HEK293 (cell line): Measurements from ENCODE around the gene CTSO.

Experiments used
- CTCF ChIA-PET: fragments of 350-600 bp; formaldehyde crosslinking; extraction: SDS; loops from one replicate; lab custom pipeline; 2021; ENCODE audit warnings: antibody characterized with exemption; lab: Yijun Ruan, JAX
- POLR2A ChIA-PET: fragments of 300-600 bp; formaldehyde crosslinking; extraction: SDS; loops from one replicate; lab custom pipeline; 2020; ENCODE audit warnings: antibody characterized with exemption, inconsistent platforms; lab: Yijun Ruan, JAX
- H3K27ac ChIP-seq: fragments of 200-500 bp; sonication (Bioruptor generic); 2 replicates; pipeline ENCODE4 v1.5.1; 2014; ENCODE audit warnings: low read depth, low read length, control low read depth, inconsistent platforms; ENCODE audit errors: extremely low read depth
- H3K36me3 ChIP-seq, 2 experiments: fragments of 200-500 bp in 1 of 2; sonication (Bioruptor generic) in 1 of 2; 1 replicate in 1 of 2; 2 replicates in 1 of 2; pipeline ENCODE4 v1.5.1; 2014 to 2017; ENCODE audit warnings: inconsistent platforms in 2 of 2, low read length in 2 of 2; ENCODE audit not compliant: control insufficient read depth in 2 of 2, insufficient read depth in 1 of 2
- H3K4me1 ChIP-seq: fragments of 200-500 bp; sonication (Bioruptor generic); 2 replicates; pipeline ENCODE4 v1.5.1; 2014; ENCODE audit warnings: mild to moderate bottlenecking, low read length, inconsistent platforms; ENCODE audit not compliant: control insufficient read depth, insufficient read depth
- H3K4me3 ChIP-seq: 2 replicates; pipeline ENCODE4 v1.5.1; 2011; ENCODE audit warnings: low read depth, mild to moderate bottlenecking, control low read depth, low read length, moderate library complexity
- H3K9me3 ChIP-seq: fragments of 200-500 bp; sonication (Bioruptor generic); 2 replicates; pipeline ENCODE4 v1.5.1; 2014; ENCODE audit warnings: low read depth, low read length, inconsistent platforms; ENCODE audit not compliant: control insufficient read depth, insufficient read depth
- BCL11B ChIP-seq: fragments of 450-650 bp; formaldehyde crosslinking; IDR thresholded peaks from 2 replicates; pipeline ENCODE4 v1.5.1; 2016; ENCODE audit warnings: low read depth, missing biosample characterization, missing genetic modification characterization
- EGR2 ChIP-seq: fragments of 450-650 bp; formaldehyde crosslinking; IDR thresholded peaks from 2 replicates; pipeline ENCODE4 v1.5.1; 2016; ENCODE audit warnings: low read depth, missing biosample characterization, missing genetic modification characterization
- FEZF1 ChIP-seq: fragments of 450-650 bp; formaldehyde crosslinking; IDR thresholded peaks from 2 replicates; pipeline ENCODE4 v1.5.1; 2016; ENCODE audit warnings: missing biosample characterization, missing genetic modification characterization
- KLF16 ChIP-seq: fragments of 450-650 bp; formaldehyde crosslinking; IDR thresholded peaks from 2 replicates; pipeline ENCODE4 v1.5.1; 2017; ENCODE audit warnings: missing biosample characterization, missing genetic modification characterization
- YY1 ChIP-seq: fragments of 450-650 bp; formaldehyde crosslinking; IDR thresholded peaks from 2 replicates; pipeline ENCODE4 v1.5.1; 2018; ENCODE audit warnings: missing biosample characterization, missing genetic modification characterization
- ZBTB8A ChIP-seq: fragments of 450-650 bp; formaldehyde crosslinking; IDR thresholded peaks from 2 replicates; pipeline ENCODE4 v1.5.1; 2016; ENCODE audit warnings: missing biosample characterization, missing genetic modification characterization
- ZFP3 ChIP-seq: fragments of 450-650 bp; formaldehyde crosslinking; IDR thresholded peaks from 2 replicates; pipeline ENCODE4 v1.5.1; 2016; ENCODE audit warnings: low read depth, missing biosample characterization, missing genetic modification characterization
- ZNF138 ChIP-seq: fragments of 450-650 bp; formaldehyde crosslinking; IDR thresholded peaks from 2 replicates; pipeline ENCODE4 v1.5.1; 2016; ENCODE audit warnings: missing biosample characterization, missing genetic modification characterization, borderline replicate concordance
- ZNF335 ChIP-seq: fragments of 450-650 bp; formaldehyde crosslinking; conservative IDR thresholded peaks from 2 replicates; pipeline ENCODE4 v1.5.1; 2016; ENCODE audit warnings: missing biosample characterization, missing genetic modification characterization
- ZNF394 ChIP-seq: fragments of 450-650 bp; formaldehyde crosslinking; IDR thresholded peaks from 2 replicates; pipeline ENCODE4 v1.5.1; 2016; ENCODE audit warnings: missing biosample characterization, missing genetic modification characterization, mild to moderate bottlenecking, moderate library complexity, borderline replicate concordance
- ZNF433 ChIP-seq: fragments of 450-650 bp; formaldehyde crosslinking; IDR thresholded peaks from 2 replicates; pipeline ENCODE4 v1.5.1; 2016; ENCODE audit warnings: missing biosample characterization, missing genetic modification characterization, low read depth
- ZNF76 ChIP-seq: fragments of 450-650 bp; formaldehyde crosslinking; IDR thresholded peaks from 2 replicates; pipeline ENCODE4; 2016; ENCODE audit warnings: low read depth, missing biosample characterization, missing genetic modification characterization, borderline replicate concordance
- TF ChIP-seq, protein P1 (sequence below): fragments of 450-650 bp; formaldehyde crosslinking; IDR thresholded peaks from 2 replicates; pipeline ENCODE4 v1.5.1; 2016; ENCODE audit warnings: missing biosample characterization, missing genetic modification characterization, borderline replicate concordance
- TF ChIP-seq, protein P2 (sequence below): fragments of 450-650 bp; formaldehyde crosslinking; IDR thresholded peaks from 2 replicates; pipeline ENCODE4 v1.5.1; 2016; ENCODE audit warnings: missing biosample characterization, missing genetic modification characterization, borderline replicate concordance
- TF ChIP-seq, protein P3 (sequence below): fragments of 450-650 bp; formaldehyde crosslinking; IDR thresholded peaks from 2 replicates; pipeline ENCODE4 v1.5.1; 2016; ENCODE audit warnings: missing biosample characterization, missing genetic modification characterization
- TF ChIP-seq, protein P4 (sequence below): fragments of 450-650 bp; formaldehyde crosslinking; IDR thresholded peaks from 2 replicates; pipeline ENCODE4 v1.5.1; 2016; ENCODE audit warnings: missing biosample characterization, missing genetic modification characterization

CTSO gene

DNA sequence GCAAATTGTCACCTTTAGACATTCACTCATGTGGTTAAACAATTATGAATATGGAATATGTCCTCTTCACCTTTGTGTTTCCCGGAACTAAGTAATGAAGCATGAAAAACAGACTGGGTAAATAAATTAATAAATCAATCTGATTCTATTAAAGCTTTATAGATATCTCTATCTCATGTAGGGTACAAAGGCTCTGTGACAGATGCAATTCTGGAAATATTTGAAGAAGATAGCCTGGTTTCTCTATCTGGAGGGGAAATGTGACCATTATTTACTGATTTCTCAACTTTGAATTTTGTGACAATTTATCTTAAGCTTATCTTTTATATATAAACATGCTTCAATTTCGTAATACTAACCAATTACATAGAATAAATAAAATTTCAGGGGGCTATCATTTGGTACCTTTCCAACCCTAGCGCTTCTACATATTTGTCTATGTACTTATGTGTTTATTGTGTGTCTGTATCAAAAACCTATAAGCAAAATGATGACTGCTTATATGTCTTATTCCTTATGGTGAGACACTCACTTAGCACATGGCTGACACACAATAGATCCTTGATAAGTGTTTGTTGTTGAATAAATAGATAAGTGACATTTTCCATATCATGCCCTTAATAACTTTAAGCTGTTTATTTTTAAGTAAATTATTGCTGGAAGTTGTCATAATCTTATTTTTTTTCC, 9.9 kb downstream of the CTSO start (continued):
- TF ChIP-seq, protein P1, sequence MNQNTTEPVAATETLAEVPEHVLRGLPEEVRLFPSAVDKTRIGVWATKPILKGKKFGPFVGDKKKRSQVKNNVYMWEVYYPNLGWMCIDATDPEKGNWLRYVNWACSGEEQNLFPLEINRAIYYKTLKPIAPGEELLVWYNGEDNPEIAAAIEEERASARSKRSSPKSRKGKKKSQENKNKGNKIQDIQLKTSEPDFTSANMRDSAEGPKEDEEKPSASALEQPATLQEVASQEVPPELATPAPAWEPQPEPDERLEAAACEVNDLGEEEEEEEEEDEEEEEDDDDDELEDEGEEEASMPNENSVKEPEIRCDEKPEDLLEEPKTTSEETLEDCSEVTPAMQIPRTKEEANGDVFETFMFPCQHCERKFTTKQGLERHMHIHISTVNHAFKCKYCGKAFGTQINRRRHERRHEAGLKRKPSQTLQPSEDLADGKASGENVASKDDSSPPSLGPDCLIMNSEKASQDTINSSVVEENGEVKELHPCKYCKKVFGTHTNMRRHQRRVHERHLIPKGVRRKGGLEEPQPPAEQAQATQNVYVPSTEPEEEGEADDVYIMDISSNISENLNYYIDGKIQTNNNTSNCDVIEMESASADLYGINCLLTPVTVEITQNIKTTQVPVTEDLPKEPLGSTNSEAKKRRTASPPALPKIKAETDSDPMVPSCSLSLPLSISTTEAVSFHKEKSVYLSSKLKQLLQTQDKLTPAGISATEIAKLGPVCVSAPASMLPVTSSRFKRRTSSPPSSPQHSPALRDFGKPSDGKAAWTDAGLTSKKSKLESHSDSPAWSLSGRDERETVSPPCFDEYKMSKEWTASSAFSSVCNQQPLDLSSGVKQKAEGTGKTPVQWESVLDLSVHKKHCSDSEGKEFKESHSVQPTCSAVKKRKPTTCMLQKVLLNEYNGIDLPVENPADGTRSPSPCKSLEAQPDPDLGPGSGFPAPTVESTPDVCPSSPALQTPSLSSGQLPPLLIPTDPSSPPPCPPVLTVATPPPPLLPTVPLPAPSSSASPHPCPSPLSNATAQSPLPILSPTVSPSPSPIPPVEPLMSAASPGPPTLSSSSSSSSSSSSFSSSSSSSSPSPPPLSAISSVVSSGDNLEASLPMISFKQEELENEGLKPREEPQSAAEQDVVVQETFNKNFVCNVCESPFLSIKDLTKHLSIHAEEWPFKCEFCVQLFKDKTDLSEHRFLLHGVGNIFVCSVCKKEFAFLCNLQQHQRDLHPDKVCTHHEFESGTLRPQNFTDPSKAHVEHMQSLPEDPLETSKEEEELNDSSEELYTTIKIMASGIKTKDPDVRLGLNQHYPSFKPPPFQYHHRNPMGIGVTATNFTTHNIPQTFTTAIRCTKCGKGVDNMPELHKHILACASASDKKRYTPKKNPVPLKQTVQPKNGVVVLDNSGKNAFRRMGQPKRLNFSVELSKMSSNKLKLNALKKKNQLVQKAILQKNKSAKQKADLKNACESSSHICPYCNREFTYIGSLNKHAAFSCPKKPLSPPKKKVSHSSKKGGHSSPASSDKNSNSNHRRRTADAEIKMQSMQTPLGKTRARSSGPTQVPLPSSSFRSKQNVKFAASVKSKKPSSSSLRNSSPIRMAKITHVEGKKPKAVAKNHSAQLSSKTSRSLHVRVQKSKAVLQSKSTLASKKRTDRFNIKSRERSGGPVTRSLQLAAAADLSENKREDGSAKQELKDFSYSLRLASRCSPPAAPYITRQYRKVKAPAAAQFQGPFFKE (tag by site-specific recombination), result no peak
- TF ChIP-seq YY1 (tag by site-specific recombination) (no peak), ZNF335 (tag by site-specific recombination) (no peak), FEZF1 (tag by site-specific recombination) (no peak), ZNF138 (no peak), BCL11B (tag by site-specific recombination) (no peak), KLF16 (tag by site-specific recombination) (no peak)
- TF ChIP-seq, protein P2, sequence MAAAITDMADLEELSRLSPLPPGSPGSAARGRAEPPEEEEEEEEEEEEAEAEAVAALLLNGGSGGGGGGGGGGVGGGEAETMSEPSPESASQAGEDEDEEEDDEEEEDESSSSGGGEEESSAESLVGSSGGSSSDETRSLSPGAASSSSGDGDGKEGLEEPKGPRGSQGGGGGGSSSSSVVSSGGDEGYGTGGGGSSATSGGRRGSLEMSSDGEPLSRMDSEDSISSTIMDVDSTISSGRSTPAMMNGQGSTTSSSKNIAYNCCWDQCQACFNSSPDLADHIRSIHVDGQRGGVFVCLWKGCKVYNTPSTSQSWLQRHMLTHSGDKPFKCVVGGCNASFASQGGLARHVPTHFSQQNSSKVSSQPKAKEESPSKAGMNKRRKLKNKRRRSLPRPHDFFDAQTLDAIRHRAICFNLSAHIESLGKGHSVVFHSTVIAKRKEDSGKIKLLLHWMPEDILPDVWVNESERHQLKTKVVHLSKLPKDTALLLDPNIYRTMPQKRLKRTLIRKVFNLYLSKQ (tag by site-specific recombination), result no peak
- TF ChIP-seq, protein P3, sequence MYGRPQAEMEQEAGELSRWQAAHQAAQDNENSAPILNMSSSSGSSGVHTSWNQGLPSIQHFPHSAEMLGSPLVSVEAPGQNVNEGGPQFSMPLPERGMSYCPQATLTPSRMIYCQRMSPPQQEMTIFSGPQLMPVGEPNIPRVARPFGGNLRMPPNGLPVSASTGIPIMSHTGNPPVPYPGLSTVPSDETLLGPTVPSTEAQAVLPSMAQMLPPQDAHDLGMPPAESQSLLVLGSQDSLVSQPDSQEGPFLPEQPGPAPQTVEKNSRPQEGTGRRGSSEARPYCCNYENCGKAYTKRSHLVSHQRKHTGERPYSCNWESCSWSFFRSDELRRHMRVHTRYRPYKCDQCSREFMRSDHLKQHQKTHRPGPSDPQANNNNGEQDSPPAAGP (tag by site-specific recombination), result no peak

DNA sequence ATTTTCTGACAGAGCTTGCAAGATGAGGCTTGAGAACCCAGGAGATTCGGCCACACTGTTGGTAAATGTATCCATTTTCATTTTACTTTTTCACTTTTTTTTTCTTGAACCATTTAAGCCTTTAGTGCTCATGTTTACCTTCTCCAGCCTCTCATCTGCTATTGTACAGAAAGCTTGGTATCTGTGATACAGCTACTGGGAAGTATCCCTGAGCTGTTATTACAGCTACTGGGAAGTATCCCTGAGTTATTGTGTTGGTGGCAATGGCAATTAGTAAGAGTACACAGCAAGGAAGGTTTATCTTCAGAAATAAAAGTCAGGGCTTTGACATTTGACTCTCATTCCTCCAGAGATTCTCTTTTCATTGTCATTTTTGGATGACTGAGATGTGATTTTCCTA, 11.8 kb downstream of the CTSO start:
- POLR2A ChIA-PET, result no interaction called here
- Histone ChIP-seq H3K9me3 (no peaks in the 10 kb centered on the region), H3K4me3 (no peak overlapping the region), H3K4me1 (no peaks in the 10 kb centered on the region), H3K36me3 (no peaks in the 10 kb centered on the region), H3K27ac (no peak overlapping the region)
- TF ChIP-seq ZNF433 (no peak), ZNF76 (no peak), ZBTB8A (tag by site-specific recombination) (no peak), EGR2 (tag by site-specific recombination) (no peak)
- CTCF ChIA-PET, result no interaction called here

DNA sequence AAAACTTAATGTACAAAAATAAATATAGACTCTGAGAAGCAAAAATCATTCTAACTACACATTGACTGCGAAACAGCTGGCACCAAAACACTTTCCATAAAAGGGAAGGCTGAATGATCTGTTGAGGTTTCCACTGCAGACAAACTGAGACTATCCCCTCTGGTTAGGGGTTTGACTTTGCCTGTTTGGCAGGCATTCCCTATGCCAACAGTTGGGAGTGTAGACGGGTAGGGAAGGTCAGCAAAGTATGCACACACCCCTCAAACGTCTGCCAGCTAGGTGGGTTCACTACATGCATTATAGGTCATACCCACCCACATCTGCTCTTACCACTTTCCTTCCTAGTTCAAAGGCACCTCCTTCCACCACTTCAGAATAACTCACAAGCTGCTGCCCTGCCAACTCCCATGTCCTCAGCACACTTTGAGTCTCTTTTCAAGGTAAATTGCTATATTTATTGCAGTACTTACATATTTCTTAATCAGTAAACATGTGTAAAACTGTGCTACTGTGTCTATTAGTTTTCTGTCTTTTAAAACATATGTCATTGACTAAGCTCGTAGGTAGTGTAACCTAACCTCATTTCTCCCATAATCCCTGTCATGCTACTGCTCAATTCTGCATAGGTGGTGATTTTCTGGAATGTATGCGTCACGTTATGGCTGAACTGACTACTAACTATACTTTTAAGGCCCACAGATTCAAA, 12.4 kb downstream of the CTSO start:
- CTCF ChIA-PET, result interaction anchor here (0.7 kb wide), 1 partner anchor 20 kb away, joined by 3 read pairs; no protein-coding TSS in a partner anchor
- H3K4me1 ChIP-seq, result no peaks in the 10 kb centered on the region
- TF ChIP-seq ZFP3, result no peak
- no peak for TF ChIP-seq ZNF394 (tag by site-specific recombination)
- TF ChIP-seq, protein P4, sequence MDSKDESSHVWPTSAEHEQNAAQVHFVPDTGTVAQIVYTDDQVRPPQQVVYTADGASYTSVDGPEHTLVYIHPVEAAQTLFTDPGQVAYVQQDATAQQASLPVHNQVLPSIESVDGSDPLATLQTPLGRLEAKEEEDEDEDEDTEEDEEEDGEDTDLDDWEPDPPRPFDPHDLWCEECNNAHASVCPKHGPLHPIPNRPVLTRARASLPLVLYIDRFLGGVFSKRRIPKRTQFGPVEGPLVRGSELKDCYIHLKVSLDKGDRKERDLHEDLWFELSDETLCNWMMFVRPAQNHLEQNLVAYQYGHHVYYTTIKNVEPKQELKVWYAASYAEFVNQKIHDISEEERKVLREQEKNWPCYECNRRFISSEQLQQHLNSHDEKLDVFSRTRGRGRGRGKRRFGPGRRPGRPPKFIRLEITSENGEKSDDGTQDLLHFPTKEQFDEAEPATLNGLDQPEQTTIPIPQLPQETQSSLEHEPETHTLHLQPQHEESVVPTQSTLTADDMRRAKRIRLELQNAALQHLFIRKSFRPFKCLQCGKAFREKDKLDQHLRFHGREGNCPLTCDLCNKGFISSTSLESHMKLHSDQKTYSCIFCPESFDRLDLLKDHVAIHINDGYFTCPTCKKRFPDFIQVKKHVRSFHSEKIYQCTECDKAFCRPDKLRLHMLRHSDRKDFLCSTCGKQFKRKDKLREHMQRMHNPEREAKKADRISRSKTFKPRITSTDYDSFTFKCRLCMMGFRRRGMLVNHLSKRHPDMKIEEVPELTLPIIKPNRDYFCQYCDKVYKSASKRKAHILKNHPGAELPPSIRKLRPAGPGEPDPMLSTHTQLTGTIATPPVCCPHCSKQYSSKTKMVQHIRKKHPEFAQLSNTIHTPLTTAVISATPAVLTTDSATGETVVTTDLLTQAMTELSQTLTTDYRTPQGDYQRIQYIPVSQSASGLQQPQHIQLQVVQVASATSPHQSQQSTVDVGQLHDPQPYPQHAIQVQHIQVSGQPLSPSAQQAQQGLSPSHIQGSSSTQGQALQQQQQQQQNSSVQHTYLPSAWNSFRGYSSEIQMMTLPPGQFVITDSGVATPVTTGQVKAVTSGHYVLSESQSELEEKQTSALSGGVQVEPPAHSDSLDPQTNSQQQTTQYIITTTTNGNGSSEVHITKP, result no peak

More for the DNA sequence above, 12.4 kb downstream of the CTSO start:
- POLR2A ChIA-PET, result no interaction called here
- H3K9me3 ChIP-seq, result no peaks in the 10 kb centered on the region
- no peaks in the 10 kb centered on the region for H3K36me3 ChIP-seq
- H3K4me3 ChIP-seq, result no peak overlapping the region
- no peak overlapping the region for H3K27ac ChIP-seq
